HepG2 (cell line): ENCODE data around the gene ATP9A. TPM values are rescaled to one million over a fixed set of nuclear protein-coding genes. Genes with fewer than 3 reads are reported as not detected.

ENCODE experiments used
- AGO2 ChIP-seq: fragments of 200-400 bp; formaldehyde crosslinking; optimal IDR thresholded peaks from 2 replicates; pipeline ENCODE3; 2017; ENCODE audit warnings: mild to moderate bottlenecking, low read depth, low read length, moderate library complexity
- AHR ChIP-seq: IDR thresholded peaks from 2 replicates; pipeline ENCODE4 v1.6.1; 2018; ENCODE audit warnings: missing genetic modification reagents, missing compliant biosample characterization
- CHCHD3 ChIP-seq: sonication (generic); formaldehyde crosslinking; IDR thresholded peaks from 2 replicates; pipeline ENCODE4 v1.8.0; 2022; ENCODE audit warnings: mild to moderate bottlenecking, missing genetic modification reagents, moderate library complexity
- ELF4 ChIP-seq: sonication (generic); formaldehyde crosslinking; IDR thresholded peaks from 2 replicates; pipeline ENCODE4 v1.5.0; 2020; ENCODE audit warnings: missing genetic modification reagents, mild to moderate bottlenecking, moderate library complexity, borderline replicate concordance
- FIP1L1 ChIP-seq: fragments of 200-400 bp; formaldehyde crosslinking; IDR thresholded peaks from 2 replicates; pipeline ENCODE4 v1.6.1; 2018; ENCODE audit warnings: low read depth, mild to moderate bottlenecking, low read length, moderate library complexity, borderline replicate concordance; ENCODE audit not compliant: insufficient read depth
- FOSL2 ChIP-seq: sonication (generic); formaldehyde crosslinking; IDR thresholded peaks from 2 replicates; pipeline ENCODE4 v1.4.0; 2020; ENCODE audit warnings: missing genetic modification reagents
- FOXA3 ChIP-seq: IDR thresholded peaks from 2 replicates; pipeline ENCODE4 v1.6.1; 2016; ENCODE audit warnings: missing genetic modification reagents, missing compliant biosample characterization
- KMT2B ChIP-seq: IDR thresholded peaks from 2 replicates; pipeline ENCODE4 v1.6.1; 2016; ENCODE audit warnings: missing genetic modification reagents, missing compliant biosample characterization
- MED1 ChIP-seq: sonication (generic); formaldehyde crosslinking; IDR thresholded peaks from 2 replicates; pipeline ENCODE4 v1.4.0; 2020; ENCODE audit warnings: missing genetic modification reagents
- MTA3 ChIP-seq: sonication (generic); formaldehyde crosslinking; IDR thresholded peaks from 2 replicates; pipeline ENCODE4 v1.4.0; 2020; ENCODE audit warnings: missing genetic modification reagents
- POGZ ChIP-seq: sonication (generic); formaldehyde crosslinking; IDR thresholded peaks from 2 replicates; pipeline ENCODE4 v1.4.0; 2020; ENCODE audit warnings: mild to moderate bottlenecking, missing genetic modification reagents
- RCOR2 ChIP-seq: IDR thresholded peaks from 2 replicates; pipeline ENCODE4 v1.6.1; 2016; ENCODE audit warnings: missing biosample characterization, missing genetic modification reagents
- REL ChIP-seq: sonication (generic); formaldehyde crosslinking; conservative IDR thresholded peaks from 2 replicates; pipeline ENCODE4 v1.8.0; 2022; ENCODE audit warnings: mild to moderate bottlenecking, missing genetic modification reagents, moderate library complexity
- SIN3A ChIP-seq: IDR thresholded peaks from 2 replicates; pipeline ENCODE4 v1.6.1; 2011; ENCODE audit warnings: low read depth, mild to moderate bottlenecking, control low read depth, low read length, borderline replicate concordance
- SKIL ChIP-seq: sonication (generic); formaldehyde crosslinking; IDR thresholded peaks from 2 replicates; pipeline ENCODE4 v1.8.0; 2022; ENCODE audit warnings: missing genetic modification reagents, mild to moderate bottlenecking, moderate library complexity, borderline replicate concordance
- SNAPC2 ChIP-seq: sonication (generic); formaldehyde crosslinking; IDR thresholded peaks from 2 replicates; pipeline ENCODE4 v1.8.1; 2022; ENCODE audit warnings: mild to moderate bottlenecking, missing genetic modification reagents
- TEAD3 ChIP-seq: optimal IDR thresholded peaks from 2 replicates; pipeline ENCODE3; 2016; ENCODE audit warnings: borderline replicate concordance
- ZFX ChIP-seq: sonication (generic); formaldehyde crosslinking; IDR thresholded peaks from 2 replicates; pipeline ENCODE4 v1.4.0; 2020; ENCODE audit warnings: mild to moderate bottlenecking, low read depth, missing genetic modification reagents, moderate library complexity
- ZNF121 ChIP-seq: sonication (generic); formaldehyde crosslinking; IDR thresholded peaks from 2 replicates; pipeline ENCODE4 v1.5.0; 2020; ENCODE audit warnings: mild to moderate bottlenecking, missing genetic modification reagents
- ZNF24 ChIP-seq: fragments of 450-650 bp; IDR thresholded peaks from 2 replicates; pipeline ENCODE4 v1.6.1; 2017; ENCODE audit warnings: antibody characterized with exemption, mild to moderate bottlenecking
- ZNF546 ChIP-seq: sonication (generic); formaldehyde crosslinking; conservative IDR thresholded peaks from 2 replicates; pipeline ENCODE4 v1.8.1; 2023; ENCODE audit warnings: mild to moderate bottlenecking, missing genetic modification reagents
- ZNF704 ChIP-seq: sonication (generic); formaldehyde crosslinking; IDR thresholded peaks from 2 replicates; pipeline ENCODE4 v1.8.1; 2023; ENCODE audit warnings: mild to moderate bottlenecking, inconsistent platforms, moderate library complexity, missing genetic modification reagents, borderline replicate concordance
- ZNF792 ChIP-seq: IDR thresholded peaks from 2 replicates; pipeline ENCODE4 v1.6.1; 2016
- polyA plus RNA-seq, 8 experiments: library from polyadenylated mRNA; depleted of rRNA in 3 of 8; stranded (reverse) in 7 of 8; unstranded in 1 of 8; fragments of >200 nt; fragmentation: Illumina TruSeq in 4 of 8; extraction: Trizol in 4 of 8; gene quantifications; 2 replicates each; pipeline versions ENCODE4 v1.2.1 to v1.2.3, GENCODE V29; 2011 to 2016; ENCODE audit warnings: low read depth in 4 of 8, missing spikeins in 1 of 8, mixed read lengths in 1 of 8; ENCODE audit not compliant: insufficient read depth in 1 of 8
- total RNA-seq, 5 experiments: library from RNA; depleted of rRNA; stranded (reverse); fragments of >200 nt; fragmentation: Illumina TruSeq; extraction: Trizol; gene quantifications; 2 replicates each; pipeline ENCODE4 v1.2.3, GENCODE V29; 2016; ENCODE audit warnings: low read depth in 1 of 5
- TF ChIP-seq, protein P1 (sequence below): sonication (generic); formaldehyde crosslinking; IDR thresholded peaks from 2 replicates; pipeline ENCODE4 v1.9.0; 2022; ENCODE audit warnings: low read depth, missing genetic modification reagents
- TF ChIP-seq, protein P2 (sequence below): sonication (generic); formaldehyde crosslinking; IDR thresholded peaks from 2 replicates; pipeline ENCODE4 v1.4.0; 2020; ENCODE audit warnings: mild to moderate bottlenecking, missing genetic modification reagents

Gene ATP9A
- total and polyA plus RNA-seq, 2 of the 13 experiments (the other 11 are each of a cell fraction or from before 2014, with no cell fraction given), result 11.8 to 18.5 TPM

- TF ChIP-seq, protein P1, sequence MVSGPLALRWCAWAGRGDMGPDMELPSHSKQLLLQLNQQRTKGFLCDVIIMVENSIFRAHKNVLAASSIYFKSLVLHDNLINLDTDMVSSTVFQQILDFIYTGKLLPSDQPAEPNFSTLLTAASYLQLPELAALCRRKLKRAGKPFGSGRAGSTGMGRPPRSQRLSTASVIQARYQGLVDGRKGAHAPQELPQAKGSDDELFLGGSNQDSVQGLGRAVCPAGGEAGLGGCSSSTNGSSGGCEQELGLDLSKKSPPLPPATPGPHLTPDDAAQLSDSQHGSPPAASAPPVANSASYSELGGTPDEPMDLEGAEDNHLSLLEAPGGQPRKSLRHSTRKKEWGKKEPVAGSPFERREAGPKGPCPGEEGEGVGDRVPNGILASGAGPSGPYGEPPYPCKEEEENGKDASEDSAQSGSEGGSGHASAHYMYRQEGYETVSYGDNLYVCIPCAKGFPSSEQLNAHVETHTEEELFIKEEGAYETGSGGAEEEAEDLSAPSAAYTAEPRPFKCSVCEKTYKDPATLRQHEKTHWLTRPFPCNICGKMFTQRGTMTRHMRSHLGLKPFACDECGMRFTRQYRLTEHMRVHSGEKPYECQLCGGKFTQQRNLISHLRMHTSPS, result no peak
- TF ChIP-seq AGO2, result no peak
- no peak for TF ChIP-seq KMT2B
- TF ChIP-seq FOXA3 (CRISPR knock-in tag), result peak; percentile 35; the same call in 1 of the 2 replicates
- TF ChIP-seq RCOR2 (CRISPR knock-in tag), result 0 out of 2 replicates have a peak, but pooled peaks have one; percentile 30
- peak; percentile 75 for TF ChIP-seq POGZ (CRISPR knock-in tag)
- TF ChIP-seq AHR, result no peak
- TF ChIP-seq REL (CRISPR knock-in tag), result no peak
- TF ChIP-seq TEAD3 (CRISPR knock-in tag), result peak; percentile 33
- no peak for TF ChIP-seq SKIL (CRISPR knock-in tag)
- TF ChIP-seq ZFX (CRISPR knock-in tag), result peak; percentile 59; the same call in 1 of the 2 replicates
- no peak for TF ChIP-seq SIN3A
- TF ChIP-seq ZNF704 (CRISPR knock-in tag), result no peak
- no peak for TF ChIP-seq ZNF546 (CRISPR knock-in tag)
- TF ChIP-seq ZNF121 (CRISPR knock-in tag), result 0 out of 2 replicates have a peak, but pooled peaks have one; percentile 27
- TF ChIP-seq FIP1L1, result no peak
- no peak for TF ChIP-seq MTA3 (CRISPR knock-in tag)
- peak; percentile 43; the same call in 1 of the 2 replicates for TF ChIP-seq FOSL2
- TF ChIP-seq ZNF792 (CRISPR knock-in tag), result no peak
- TF ChIP-seq, protein P2, sequence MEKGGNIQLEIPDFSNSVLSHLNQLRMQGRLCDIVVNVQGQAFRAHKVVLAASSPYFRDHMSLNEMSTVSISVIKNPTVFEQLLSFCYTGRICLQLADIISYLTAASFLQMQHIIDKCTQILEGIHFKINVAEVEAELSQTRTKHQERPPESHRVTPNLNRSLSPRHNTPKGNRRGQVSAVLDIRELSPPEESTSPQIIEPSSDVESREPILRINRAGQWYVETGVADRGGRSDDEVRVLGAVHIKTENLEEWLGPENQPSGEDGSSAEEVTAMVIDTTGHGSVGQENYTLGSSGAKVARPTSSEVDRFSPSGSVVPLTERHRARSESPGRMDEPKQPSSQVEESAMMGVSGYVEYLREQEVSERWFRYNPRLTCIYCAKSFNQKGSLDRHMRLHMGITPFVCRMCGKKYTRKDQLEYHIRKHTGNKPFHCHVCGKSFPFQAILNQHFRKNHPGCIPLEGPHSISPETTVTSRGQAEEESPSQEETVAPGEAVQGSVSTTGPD (CRISPR knock-in tag), result no peak
- no peak for TF ChIP-seq ZNF24
- TF ChIP-seq SNAPC2 (CRISPR knock-in tag), result no peak
- peak; percentile 39; the same call in 1 of the 2 replicates for TF ChIP-seq MED1 (CRISPR knock-in tag)
- no peak for TF ChIP-seq ELF4 (CRISPR knock-in tag)
- no peak for TF ChIP-seq CHCHD3 (CRISPR knock-in tag)
Measured at GRCh38 chr20:51752343-51752951, 15.7 kb downstream of the ATP9A start (continued).
